K562 (cell line): ENCODE results near the gene BBLN. TPM values are rescaled to one million over a fixed set of nuclear protein-coding genes. Genes with fewer than 3 reads are reported as not detected.
A peak's percentile ranks its signal among the peaks of the same experiment; 100 is the strongest.

Experiments used
- BMI1 ChIP-seq: fragments of 150-350 bp; IDR thresholded peaks from 2 replicates; pipeline ENCODE4 v1.6.1; 2014; ENCODE audit warnings: low read length
- CC2D1A ChIP-seq: fragments of 450-650 bp; IDR thresholded peaks from 2 replicates; pipeline ENCODE4 v1.6.1; 2017; ENCODE audit warnings: mild to moderate bottlenecking
- CEBPB ChIP-seq: fragments of 450-650 bp; IDR thresholded peaks from 2 replicates; pipeline ENCODE4 v1.6.1; 2016; ENCODE audit warnings: missing genetic modification characterization, missing compliant biosample characterization
- CHD2 ChIP-seq: IDR thresholded peaks from 2 replicates; pipeline ENCODE4 v1.6.1; 2011; ENCODE audit warnings: low read depth, low read length
- CREB3L1 ChIP-seq: fragments of 450-650 bp; IDR thresholded peaks from 2 replicates; pipeline ENCODE4 v1.6.1; 2014; ENCODE audit warnings: low read depth, mild to moderate bottlenecking, moderate library complexity, borderline replicate concordance
- CXXC5 ChIP-seq: fragments of 250-450 bp; sonication (Bioruptor Pico); IDR thresholded peaks from 2 replicates; pipeline ENCODE4 v1.8.0; 2022; ENCODE audit warnings: inconsistent platforms, mild to moderate bottlenecking, moderate library complexity
- ETV1 ChIP-seq: fragments of 450-650 bp; conservative IDR thresholded peaks from 2 replicates; pipeline ENCODE4 v1.6.1; 2016; ENCODE audit warnings: missing genetic modification characterization, control low read depth, low read depth, missing compliant biosample characterization
- FOXA3 ChIP-seq, 2 experiments: fragments of 450-650 bp in 1 of 2; sonication (generic) in 1 of 2; formaldehyde crosslinking; IDR thresholded peaks in 1 of 2; conservative IDR thresholded peaks in 1 of 2; 2 replicates each; pipeline versions ENCODE4 v1.4.0 to v1.8.0; 2020 to 2022; ENCODE audit warnings: mild to moderate bottlenecking in 2 of 2, missing genetic modification reagents in 1 of 2
- HINFP ChIP-seq: fragments of 450-650 bp; conservative IDR thresholded peaks from 2 replicates; pipeline ENCODE4 v1.6.1; 2016; ENCODE audit warnings: missing genetic modification characterization, low read depth, mild to moderate bottlenecking, control low read depth, missing compliant biosample characterization
- MYC ChIP-seq, 2 experiments: fragments of 250-450 bp in 1 of 2; sonication (Bioruptor Pico) in 1 of 2; IDR thresholded peaks; 2 replicates each; pipeline versions ENCODE4 v1.5.1 to v1.6.1; 2012 to 2021; ENCODE audit warnings: low read depth in 2 of 2, borderline replicate concordance in 1 of 2, improper control_type of control experiment in 1 of 2, low read length in 1 of 2, mild to moderate bottlenecking in 1 of 2, moderate library complexity in 1 of 2
- NRF1 ChIP-seq, 2 experiments: fragments of 450-650 bp; IDR thresholded peaks in 1 of 2; conservative IDR thresholded peaks in 1 of 2; 2 replicates each; pipeline ENCODE4 v1.6.1; 2014; ENCODE audit warnings: mild to moderate bottlenecking in 2 of 2
- PTBP1 ChIP-seq: fragments of 200-400 bp; formaldehyde crosslinking; IDR thresholded peaks from 2 replicates; pipeline ENCODE4 v1.6.1; 2017; ENCODE audit warnings: low read depth, low read length
- SAFB2 ChIP-seq: fragments of 200-400 bp; formaldehyde crosslinking; IDR thresholded peaks from 2 replicates; pipeline ENCODE4 v1.6.1; 2018; ENCODE audit warnings: borderline replicate concordance, low read length, low read depth, moderate library complexity; ENCODE audit not compliant: severe bottlenecking
- SAP30 ChIP-seq: fragments of 200-600 bp; sonication (generic); IDR thresholded peaks from 2 replicates; pipeline ENCODE4 v1.6.1; 2012; ENCODE audit warnings: borderline replicate concordance, low read depth, mild to moderate bottlenecking, moderate library complexity, low read length, control low read depth, inconsistent platforms; ENCODE audit not compliant: insufficient read depth, poor library complexity, severe bottlenecking
- SIN3A ChIP-seq, 2 experiments: fragments of 150-350 bp in 1 of 2; IDR thresholded peaks; 2 replicates each; pipeline ENCODE4 v1.6.1; 2011 to 2016; ENCODE audit warnings: borderline replicate concordance in 2 of 2, low read depth in 2 of 2, low read length in 2 of 2, mild to moderate bottlenecking in 2 of 2, moderate library complexity in 2 of 2; ENCODE audit not compliant: control insufficient read depth in 1 of 2
- SMC3 ChIP-seq: conservative IDR thresholded peaks from 2 replicates; pipeline ENCODE4 v1.6.1; 2011; ENCODE audit warnings: low read depth, low read length, improper control_type of control experiment; ENCODE audit not compliant: insufficient read depth
- SUPT5H ChIP-seq: fragments of 450-650 bp; IDR thresholded peaks from 2 replicates; pipeline ENCODE4 v1.6.1; 2016
- TAF7 ChIP-seq: fragments of 450-650 bp; IDR thresholded peaks from 2 replicates; pipeline ENCODE4 v1.6.1; 2016; ENCODE audit warnings: missing genetic modification characterization, missing compliant biosample characterization
- ZBTB8A ChIP-seq: fragments of 450-650 bp; IDR thresholded peaks from 2 replicates; pipeline ENCODE4 v1.6.1; 2018; ENCODE audit warnings: mild to moderate bottlenecking, moderate library complexity; ENCODE audit not compliant: partially characterized antibody
- ZBTB9 ChIP-seq: fragments of 450-650 bp; formaldehyde crosslinking; IDR thresholded peaks from 2 replicates; pipeline ENCODE4 v1.4.0; 2020; ENCODE audit warnings: mild to moderate bottlenecking, moderate library complexity
- ZNF324 ChIP-seq: fragments of 250-450 bp; sonication (Bioruptor Pico); IDR thresholded peaks from 2 replicates; pipeline ENCODE4 v1.4.0; 2020; ENCODE audit warnings: mild to moderate bottlenecking
- ZNF436 ChIP-seq: fragments of 250-450, 450-650 bp; sonication (Bioruptor Pico); formaldehyde crosslinking; IDR thresholded peaks from 2 replicates; pipeline ENCODE4 v1.7.0; 2020; ENCODE audit warnings: mild to moderate bottlenecking
- ZNF586 ChIP-seq: fragments of 450-650 bp; formaldehyde crosslinking; conservative IDR thresholded peaks from 2 replicates; pipeline ENCODE4 v1.4.0; 2020; ENCODE audit warnings: mild to moderate bottlenecking, moderate library complexity
- polyA plus RNA-seq, 8 experiments: library from polyadenylated mRNA; depleted of rRNA in 4 of 8; stranded (reverse) in 5 of 8; unstranded in 3 of 8; fragments of >200 nt; fragmentation: Nextera tagmentation in 2 of 8; fragmentation: Illumina TruSeq in 1 of 8; extraction: Ambion mirVana in 2 of 8; extraction: Trizol in 1 of 8; gene quantifications; 2 replicates each; pipeline versions ENCODE4 v1.2.1 to v1.2.3, GENCODE V29; 2011 to 2014; ENCODE audit warnings: inconsistent platforms in 1 of 8, missing spikeins in 1 of 8
- total RNA-seq, 7 experiments: library from RNA; depleted of rRNA in 6 of 7; stranded (reverse); fragments of >200 nt in 6 of 7; fragmentation: Illumina TruSeq in 2 of 7; extraction: Trizol in 2 of 7; gene quantifications; 2 replicates each; pipeline versions ENCODE4 v1.2.1 to v1.2.3, GENCODE V29; 2011 to 2021; ENCODE audit warnings: low replicate concordance in 1 of 7

BBLN gene
- total and polyA plus RNA-seq, 9 of the 15 experiments (the other 6 are each of a cell fraction or from before 2014, with no cell fraction given) = 4.2 to 331 (median 87.1) TPM

- TF ChIP-seq CREB3L1 (no peak), SUPT5H (peak; percentile 22; the same call in 1 of the 2 replicates), CHD2 (peak; percentile 54; the same call in 1 of the 2 replicates), ZBTB8A (no peak), MYC (IDR thresholded peaks at IDR 0.05; ENCODE audit: low read depth, low read length) (peak; percentile 92; the same call in 1 of the 2 replicates), MYC (CRISPR knock-in tag; IDR thresholded peaks at IDR 0.05; ENCODE audit: borderline replicate concordance, low read depth) (peak; percentile 97), CEBPB (tag) (peak; percentile 82), ZNF324 (CRISPR knock-in tag) (0 out of 2 replicates have a peak, but pooled peaks have one; percentile 11), BMI1 (no peak), ETV1 (peak; percentile 86), ZNF586 (0 out of 2 replicates have a peak, but pooled peaks have one; percentile 3), NRF1 (conservative IDR thresholded peaks at IDR 0.05 in 1 of 2, IDR thresholded peaks at IDR 0.05 in 1 of 2) (0 out of 4 replicates have a peak, but pooled peaks of 1 of the 2 experiments have one; percentile 10), HINFP (0 out of 2 replicates have a peak, but pooled peaks have one; percentile 39), CC2D1A (peak; percentile 72; the same call in 1 of the 2 replicates), FOXA3 (CRISPR knock-in tag; conservative IDR thresholded peaks at IDR 0.05 in 1 of 2, IDR thresholded peaks at IDR 0.05 in 1 of 2) (peak in 1 of 2 experiments; percentile 10; a peak in 1 of 4 replicates), SIN3A (IDR thresholded peaks at IDR 0.05; ENCODE audit: borderline replicate concordance in 2 of 2, control insufficient read depth in 1 of 2, low read depth in 2 of 2, low read length in 2 of 2) (peak in 1 of 2 experiments; percentile 62; a peak in 1 of 4 replicates), ZNF436 (CRISPR knock-in tag) (no peak), SAFB2 (no peak), CXXC5 (CRISPR knock-in tag) (peak; percentile 53), TAF7 (no peak), ZBTB9 (peak; percentile 76; the same call in 1 of the 2 replicates), SMC3 (0 out of 2 replicates have a peak, but pooled peaks have one; percentile 17), SAP30 (peak; percentile 56), PTBP1 (peak; percentile 61; the same call in 1 of the 2 replicates)
These were observed 612 bp upstream of the BBLN start (continued) for GRCh38 chr9:128159522-128159783.
